GM12874 (cell line): ENCODE results near the gene SLC24A3.

Experiments used
- TF ChIP-seq, protein P1 (sequence below): IDR thresholded peaks from 2 replicates; pipeline ENCODE4 v1.5.1; 2011; ENCODE audit warnings: low read depth, mild to moderate bottlenecking, control low read depth, low read length, moderate library complexity; ENCODE audit not compliant: insufficient read depth

Gene SLC24A3

DNA sequence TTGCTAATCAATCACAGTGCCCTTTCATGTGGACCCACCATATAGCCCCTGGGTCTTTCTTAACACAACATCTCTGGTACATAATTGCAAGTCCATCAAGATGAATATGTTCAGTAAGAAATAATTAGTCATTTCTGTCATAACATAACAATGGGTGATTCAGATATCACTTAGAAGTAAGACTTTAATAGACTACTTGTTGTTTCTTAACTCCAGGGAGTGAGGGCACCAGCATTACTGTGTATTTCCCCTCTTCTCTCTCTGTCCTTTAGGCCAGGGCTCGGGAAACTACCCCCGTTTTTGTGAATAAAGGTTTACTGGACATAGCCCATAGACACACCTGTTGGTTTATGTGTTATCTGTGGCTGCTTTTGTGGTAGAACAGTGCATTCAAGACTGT lies 123.5 kb downstream of the SLC24A3 start:
- TF ChIP-seq, protein P1, sequence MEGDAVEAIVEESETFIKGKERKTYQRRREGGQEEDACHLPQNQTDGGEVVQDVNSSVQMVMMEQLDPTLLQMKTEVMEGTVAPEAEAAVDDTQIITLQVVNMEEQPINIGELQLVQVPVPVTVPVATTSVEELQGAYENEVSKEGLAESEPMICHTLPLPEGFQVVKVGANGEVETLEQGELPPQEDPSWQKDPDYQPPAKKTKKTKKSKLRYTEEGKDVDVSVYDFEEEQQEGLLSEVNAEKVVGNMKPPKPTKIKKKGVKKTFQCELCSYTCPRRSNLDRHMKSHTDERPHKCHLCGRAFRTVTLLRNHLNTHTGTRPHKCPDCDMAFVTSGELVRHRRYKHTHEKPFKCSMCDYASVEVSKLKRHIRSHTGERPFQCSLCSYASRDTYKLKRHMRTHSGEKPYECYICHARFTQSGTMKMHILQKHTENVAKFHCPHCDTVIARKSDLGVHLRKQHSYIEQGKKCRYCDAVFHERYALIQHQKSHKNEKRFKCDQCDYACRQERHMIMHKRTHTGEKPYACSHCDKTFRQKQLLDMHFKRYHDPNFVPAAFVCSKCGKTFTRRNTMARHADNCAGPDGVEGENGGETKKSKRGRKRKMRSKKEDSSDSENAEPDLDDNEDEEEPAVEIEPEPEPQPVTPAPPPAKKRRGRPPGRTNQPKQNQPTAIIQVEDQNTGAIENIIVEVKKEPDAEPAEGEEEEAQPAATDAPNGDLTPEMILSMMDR, result no peak

DNA sequence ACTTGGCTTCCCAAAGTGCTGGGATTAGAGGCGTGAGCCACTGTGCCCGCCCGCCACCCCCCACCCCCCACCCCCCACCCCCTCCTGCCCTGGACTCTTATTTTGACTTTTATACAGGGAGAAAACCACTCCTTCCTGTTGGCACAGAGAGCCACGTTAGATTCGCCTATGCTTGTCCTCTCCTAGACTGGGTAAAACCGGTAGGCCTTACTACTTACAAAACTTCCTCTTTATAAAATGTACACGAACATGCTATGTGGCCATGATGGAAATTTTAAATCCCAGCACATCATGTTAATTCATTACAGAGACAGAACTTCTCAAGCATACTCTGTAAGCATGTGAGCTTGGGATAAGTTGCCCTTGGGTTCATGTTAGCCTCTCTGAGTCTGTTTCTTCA lies 124.2 kb downstream of the SLC24A3 start:
- TF ChIP-seq, protein P1, result no peak

DNA sequence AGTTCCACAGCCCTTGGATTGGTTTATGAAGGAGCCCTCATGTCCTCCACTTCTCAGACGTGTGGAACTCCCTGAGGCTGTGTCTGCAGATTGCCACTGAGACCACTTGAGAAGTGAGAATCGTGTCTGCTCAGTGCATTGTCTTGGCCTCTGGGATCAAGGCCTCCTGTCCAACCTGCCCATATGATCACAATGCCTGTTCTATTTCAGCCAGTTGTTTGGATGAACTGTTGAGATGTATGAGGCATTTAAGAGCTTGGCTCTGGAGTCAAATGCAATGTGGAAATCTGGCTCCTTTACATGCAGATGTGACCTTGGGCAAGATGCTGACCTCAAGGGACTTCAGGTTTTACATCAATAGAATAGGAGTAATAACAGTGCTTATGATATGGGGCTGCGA lies 125.9 kb downstream of the SLC24A3 start:
- TF ChIP-seq, protein P1, result no peak

DNA sequence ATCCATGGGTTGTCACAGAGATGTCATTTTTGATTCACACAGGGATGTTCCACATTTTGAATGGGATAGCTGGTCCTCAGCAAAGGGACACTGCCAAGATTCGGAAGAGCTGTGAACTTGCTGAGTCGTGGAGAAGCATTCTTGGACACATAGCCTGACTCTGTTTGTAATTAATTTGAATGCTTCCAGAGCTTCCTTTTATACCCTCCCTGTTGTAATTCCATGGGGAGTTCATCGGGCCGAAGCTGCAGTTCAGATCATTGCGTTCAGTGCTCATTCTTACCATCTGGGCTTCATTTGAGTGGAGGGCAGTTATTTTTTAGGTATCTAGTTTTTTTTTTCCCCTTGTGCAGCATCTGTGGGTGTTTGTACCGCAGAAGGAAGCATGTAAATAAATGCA lies 126.5 kb downstream of the SLC24A3 start:
- TF ChIP-seq, protein P1, result no peak

DNA sequence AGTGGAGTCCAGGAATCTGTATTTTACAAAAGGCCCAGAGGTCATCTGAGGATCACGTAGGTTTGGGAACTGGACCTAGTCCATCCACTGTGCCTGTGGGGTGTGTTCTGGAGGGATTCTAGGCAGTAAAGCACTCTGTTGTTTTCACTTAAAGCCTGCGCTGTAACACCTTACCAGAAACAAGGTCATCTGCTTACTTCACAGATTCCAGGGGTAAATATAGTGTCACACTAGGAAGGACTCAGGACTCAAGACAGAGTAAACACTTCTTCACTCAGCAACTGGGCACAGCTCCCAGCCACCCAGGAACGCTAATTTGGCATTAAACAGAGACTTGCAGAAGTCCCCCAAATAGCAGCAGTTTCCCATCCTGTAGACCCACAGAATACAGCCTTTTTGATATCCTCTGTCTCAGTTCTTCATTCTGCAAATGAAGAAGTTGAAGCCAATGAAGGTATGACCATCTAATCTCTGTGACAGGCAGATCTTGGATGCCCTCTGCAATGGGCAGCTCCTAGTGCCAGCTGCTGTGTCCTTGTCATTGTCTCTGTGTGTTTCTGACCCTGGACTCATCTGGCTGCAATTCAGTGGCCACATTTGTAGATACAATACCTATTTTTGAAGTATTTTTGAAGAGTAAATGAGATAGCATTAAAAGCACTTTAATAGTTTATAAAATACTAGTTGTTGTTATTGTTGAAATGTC lies 129.1 kb downstream of the SLC24A3 start:
- TF ChIP-seq, protein P1, result no peak

DNA sequence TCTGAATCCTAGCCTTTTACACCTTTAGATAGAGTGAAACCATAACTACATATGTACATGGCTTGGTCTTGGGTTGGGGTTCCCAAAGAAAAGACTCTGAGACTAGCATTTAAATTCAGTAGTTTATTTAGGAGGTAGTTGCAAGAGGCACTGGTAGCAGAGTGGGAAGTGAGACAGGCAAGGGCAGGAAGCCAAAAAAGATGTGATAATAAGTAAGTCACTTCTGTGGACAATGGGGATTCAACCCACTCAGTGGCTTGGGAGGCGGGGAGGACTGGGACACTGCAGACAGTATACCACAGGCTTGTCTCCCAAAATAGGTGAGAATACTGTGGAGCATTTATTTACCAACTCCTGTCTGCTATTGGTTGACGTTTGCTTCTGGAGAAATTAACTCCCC lies 131.9 kb downstream of the SLC24A3 start:
- TF ChIP-seq, protein P1, result no peak

DNA sequence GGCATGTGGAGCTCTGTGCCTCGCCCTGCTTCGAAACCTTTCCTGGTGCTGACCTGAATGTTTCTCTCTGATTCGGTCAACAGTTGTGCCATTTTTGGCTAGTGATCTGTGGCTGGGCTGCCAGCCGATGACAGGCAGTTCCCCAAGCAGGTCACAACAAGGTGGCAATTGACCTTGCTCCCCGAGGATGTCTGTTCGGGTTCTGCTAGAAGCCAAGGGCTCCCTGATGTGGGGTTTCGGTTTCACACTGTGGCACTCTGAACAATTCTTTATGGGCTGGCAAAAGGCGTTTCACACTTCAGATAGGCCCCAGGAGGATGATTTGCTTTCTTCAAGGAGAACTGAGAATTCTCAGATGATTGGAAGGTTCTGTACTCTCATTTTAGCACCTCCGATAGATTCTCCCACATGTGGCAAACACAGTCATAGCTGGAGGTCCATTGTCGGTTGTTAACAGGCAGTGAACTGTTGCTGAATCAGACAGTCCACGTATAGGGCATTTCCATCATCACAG lies 135.6 kb downstream of the SLC24A3 start:
- TF ChIP-seq, protein P1, result no peak
